GM10248 (cell line): ENCODE results near the gene ABLIM2.

Experiments used
- CTCF ChIA-PET: fragments of 300-600 bp; sonication (Branson Sonifier 250); formaldehyde crosslinking; extraction: SDS; loops from one replicate; lab custom pipeline; 2021; ENCODE audit warnings: antibody characterized with exemption; lab: Yijun Ruan, JAX
- POLR2A ChIA-PET: fragments of 350-650 bp; sonication (Branson Sonifier 250); formaldehyde crosslinking; extraction: SDS; loops from one replicate; lab custom pipeline; 2020; ENCODE audit warnings: antibody characterized with exemption; lab: Yijun Ruan, JAX
- DNase-seq: peaks from one replicate; pipeline ENCODE4 v3.0.0; 2012; ENCODE audit errors: extremely low spot score
- TF ChIP-seq, protein P1 (sequence below): IDR thresholded peaks from 2 replicates; pipeline ENCODE4 v1.5.1; 2012; ENCODE audit warnings: mild to moderate bottlenecking, low read depth; ENCODE audit errors: extremely low read depth, missing control alignments, control extremely low read depth

Gene ABLIM2

DNA sequence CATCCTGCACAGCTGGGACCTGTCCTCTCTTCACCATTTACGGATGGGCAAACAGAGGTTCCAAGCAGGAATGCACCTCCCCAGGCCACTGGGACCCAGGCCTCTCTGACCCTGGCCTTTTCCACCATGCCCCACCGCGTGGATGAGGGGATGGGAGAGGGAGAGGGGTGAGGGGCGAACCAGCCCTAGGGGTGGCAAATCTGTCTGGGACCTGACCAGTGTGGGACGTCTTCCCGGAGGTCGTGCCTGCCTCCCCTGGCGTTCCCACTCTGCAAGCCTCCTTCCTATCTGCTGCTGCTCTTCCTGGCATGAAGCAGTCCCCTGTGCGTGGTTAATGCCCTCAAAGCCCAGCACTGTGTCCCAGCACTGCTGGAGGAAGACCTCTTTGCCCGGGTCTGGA lies 35.9 kb downstream of the ABLIM2 start:
- POLR2A ChIA-PET, result no interaction called here

DNA sequence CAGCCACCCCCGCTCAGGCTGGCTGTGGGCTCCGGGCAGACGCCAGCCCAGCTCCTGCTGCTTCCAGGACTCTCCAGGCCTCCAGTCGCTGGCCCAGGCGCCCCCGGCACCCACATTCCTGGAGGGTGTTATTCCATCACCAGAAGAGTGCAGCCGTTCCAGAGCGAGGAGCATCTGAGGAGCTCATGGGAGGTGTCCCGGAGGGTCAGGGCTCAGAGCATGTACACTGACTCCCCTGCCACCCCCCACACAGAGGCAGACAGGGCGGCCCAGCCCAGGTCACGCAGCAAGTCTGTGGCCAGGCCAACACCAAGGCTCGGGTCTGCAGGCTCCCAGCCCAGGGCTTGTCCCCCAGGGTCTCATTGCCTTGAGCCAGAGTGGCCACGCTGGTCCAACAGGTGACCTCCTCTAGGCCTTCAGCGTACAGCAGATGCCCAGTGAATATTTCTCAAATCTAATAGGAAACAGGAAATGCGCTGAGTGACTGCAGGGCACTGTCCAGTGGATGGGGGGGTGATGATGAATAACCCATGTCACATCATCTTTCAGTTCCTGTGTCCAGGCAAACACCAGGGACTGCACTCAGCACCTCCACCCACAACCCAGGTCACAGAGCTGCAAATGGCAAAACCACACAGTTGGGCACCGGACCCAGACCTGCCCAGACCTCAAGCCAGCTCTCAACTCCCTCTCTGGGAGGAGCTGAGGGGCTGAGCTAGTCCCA lies 37.2 kb downstream of the ABLIM2 start:
- CTCF ChIA-PET, result no interaction called here
- no peak for DNase-seq
- TF ChIP-seq, protein P1, sequence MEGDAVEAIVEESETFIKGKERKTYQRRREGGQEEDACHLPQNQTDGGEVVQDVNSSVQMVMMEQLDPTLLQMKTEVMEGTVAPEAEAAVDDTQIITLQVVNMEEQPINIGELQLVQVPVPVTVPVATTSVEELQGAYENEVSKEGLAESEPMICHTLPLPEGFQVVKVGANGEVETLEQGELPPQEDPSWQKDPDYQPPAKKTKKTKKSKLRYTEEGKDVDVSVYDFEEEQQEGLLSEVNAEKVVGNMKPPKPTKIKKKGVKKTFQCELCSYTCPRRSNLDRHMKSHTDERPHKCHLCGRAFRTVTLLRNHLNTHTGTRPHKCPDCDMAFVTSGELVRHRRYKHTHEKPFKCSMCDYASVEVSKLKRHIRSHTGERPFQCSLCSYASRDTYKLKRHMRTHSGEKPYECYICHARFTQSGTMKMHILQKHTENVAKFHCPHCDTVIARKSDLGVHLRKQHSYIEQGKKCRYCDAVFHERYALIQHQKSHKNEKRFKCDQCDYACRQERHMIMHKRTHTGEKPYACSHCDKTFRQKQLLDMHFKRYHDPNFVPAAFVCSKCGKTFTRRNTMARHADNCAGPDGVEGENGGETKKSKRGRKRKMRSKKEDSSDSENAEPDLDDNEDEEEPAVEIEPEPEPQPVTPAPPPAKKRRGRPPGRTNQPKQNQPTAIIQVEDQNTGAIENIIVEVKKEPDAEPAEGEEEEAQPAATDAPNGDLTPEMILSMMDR, result no peak
- POLR2A ChIA-PET, result no interaction called here

More for the DNA sequence above, 35.9 kb downstream of the ABLIM2 start:
- TF ChIP-seq, protein P1, result no peak
- CTCF ChIA-PET, result no interaction called here
- no peak for DNase-seq

DNA sequence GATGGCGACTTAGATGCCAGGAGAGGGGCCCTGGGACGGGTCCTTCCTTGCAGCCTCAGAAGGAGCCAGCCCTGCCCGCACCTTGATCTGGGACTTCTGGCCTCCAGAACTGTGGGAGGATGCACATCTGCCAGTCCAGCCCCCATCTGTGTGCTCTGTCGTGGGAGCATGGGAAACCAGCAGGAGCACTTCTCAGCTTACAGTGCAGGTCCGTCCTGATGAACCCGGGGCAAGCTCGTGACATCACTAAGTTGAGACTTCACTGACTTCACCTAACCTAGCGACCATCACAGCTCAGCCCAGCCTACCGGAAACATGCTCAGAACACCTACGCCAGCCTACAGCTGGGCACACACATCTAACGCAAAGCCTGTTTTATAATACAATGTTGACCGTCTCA lies 38.1 kb downstream of the ABLIM2 start:
- TF ChIP-seq, protein P1, result no peak
- ChIA-PET POLR2A (no interaction called here), CTCF (no interaction called here)
- DNase-seq, result no peak

DNA sequence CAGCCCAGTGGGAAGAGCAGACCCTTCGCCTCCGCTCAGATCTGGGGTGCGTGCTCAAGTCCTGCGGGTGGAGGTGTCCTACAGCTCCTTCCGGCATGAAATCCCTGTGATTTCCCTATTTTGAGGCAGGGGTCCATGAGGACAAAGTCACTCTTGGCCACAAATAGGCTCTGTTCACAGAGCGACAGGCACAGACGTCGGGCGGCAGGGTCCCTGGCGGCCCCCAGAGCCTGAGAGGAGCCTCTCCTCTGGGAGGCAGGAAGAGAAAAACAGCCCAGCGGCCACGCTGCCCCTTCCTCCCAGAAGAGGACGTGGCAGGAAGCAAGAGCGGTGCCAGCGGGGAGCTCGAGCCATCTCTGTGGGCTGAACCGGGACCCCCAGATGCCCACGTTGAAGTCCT lies 38.7 kb downstream of the ABLIM2 start:
- DNase-seq, result no peak
- POLR2A ChIA-PET, result no interaction called here
- TF ChIP-seq, protein P1, result no peak
- CTCF ChIA-PET, result no interaction called here

DNA sequence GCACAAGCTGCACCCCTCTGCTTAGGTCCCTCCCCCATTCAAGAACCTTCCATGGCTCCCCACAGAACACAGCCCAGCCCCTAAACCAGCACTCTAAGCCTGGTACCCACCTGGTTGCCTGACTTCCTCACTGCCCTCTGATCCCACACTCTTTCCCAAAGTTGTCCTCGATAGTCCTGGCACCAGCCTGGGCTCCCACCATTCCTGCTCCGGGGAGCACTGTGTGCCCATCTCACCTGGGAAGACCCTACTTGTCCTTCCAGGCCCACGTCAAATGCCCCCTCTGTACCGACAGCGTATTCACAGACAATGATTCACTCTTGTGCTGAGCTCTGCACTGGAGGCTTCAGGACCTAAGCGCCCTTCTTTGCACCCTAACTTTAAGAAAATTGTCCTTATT lies 40.1 kb downstream of the ABLIM2 start:
- TF ChIP-seq, protein P1, result no peak
- ChIA-PET POLR2A (no interaction called here), CTCF (interaction anchor here (0.9 kb wide), 1 partner anchor 10 kb away, joined by 3 read pairs; no protein-coding TSS in a partner anchor)
- no peak for DNase-seq

DNA sequence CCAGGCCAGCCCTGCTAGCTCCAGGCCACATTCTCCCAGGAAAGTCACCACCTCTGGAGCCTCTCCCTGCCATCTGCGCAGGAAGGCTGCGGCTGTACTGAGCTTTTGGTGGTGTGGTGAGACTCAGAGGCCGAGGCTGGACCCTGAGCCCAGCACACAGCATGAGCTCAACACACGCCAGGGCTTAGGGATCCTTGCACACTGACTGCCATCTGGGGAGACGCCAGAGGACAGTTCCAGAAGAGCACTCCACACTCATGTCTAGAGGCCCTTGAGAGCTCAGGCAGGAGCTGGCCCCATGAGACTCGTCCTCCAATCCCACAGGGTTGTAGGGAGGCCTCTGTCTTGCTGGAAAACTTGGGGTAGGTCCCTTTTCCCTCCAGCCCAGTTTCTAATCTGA lies 40.6 kb downstream of the ABLIM2 start:
- ChIA-PET CTCF (interaction anchor here (0.9 kb wide), 1 partner anchor 10 kb away, joined by 3 read pairs; no protein-coding TSS in a partner anchor), POLR2A (no interaction called here)
- no peak for DNase-seq
- TF ChIP-seq, protein P1, result no peak

DNA sequence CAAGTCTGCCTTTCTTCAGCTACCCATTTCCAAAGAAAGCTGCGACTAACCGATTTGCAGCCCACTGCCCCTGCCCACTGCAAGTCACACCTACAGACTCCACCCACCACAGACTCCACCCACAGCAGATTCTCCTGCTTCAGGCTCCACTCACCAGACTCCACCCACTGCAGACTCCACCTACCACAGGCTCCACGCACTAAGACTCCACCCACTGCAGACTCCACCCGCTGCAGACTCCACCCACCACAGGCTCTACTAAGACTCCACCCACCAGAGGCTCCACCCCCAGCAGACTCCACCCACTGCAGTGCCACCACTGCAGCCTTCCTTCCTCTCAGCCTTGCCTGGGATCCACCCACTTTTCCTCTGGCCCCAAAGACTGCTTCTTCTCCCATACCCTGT lies 41.3 kb downstream of the ABLIM2 start:
- ChIA-PET POLR2A (no interaction called here), CTCF (no interaction called here)
- TF ChIP-seq, protein P1, result no peak
- DNase-seq, result no peak
